ENCODE data around the gene PPID. TPM values are rescaled to one million over a fixed set of nuclear protein-coding genes. Genes with fewer than 3 reads are reported as not detected.
"Not testable (repeated sequence)": the region's sequence is repeated elsewhere in the genome, so short reads cannot be mapped to it uniquely, and the experiment has no call there.

The PPID gene
- total RNA-seq, 4 donors from 2014 or later, result 22.2 to 27.6 (median 25.7) TPM

DNA sequence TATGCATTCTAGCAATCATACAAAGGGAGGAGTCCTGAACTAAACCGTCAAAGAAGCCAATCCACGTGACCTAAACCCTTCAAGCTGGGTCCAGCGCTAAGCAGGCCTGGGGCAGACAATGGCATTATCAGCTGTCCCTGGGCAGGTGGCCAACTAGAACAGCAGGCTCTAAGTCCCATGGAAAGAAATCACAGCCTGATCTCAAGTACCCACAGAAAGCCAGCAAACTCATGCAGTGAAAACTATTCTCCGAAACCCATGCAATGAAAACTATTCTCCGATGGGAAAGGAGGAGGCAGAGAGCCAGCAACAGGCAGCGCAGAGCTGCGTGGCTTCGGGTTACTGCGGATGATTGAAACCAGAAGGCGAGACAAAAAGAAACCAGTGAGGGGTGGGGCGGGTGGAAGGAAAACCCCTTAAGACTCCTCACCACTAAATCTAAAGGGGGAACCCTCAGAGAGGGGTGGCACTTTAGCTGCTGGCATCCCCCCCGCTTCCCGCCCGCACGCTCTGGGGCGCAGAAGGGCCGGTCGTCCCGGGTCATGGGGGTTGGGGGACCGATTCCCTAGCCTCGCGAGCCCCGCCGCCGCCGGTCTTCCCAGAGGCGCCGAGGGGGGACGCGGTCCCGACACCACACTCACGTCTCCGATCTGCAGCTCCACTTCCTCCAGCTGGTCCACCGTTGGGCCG lies 52.1 kb downstream of the PPID start:
- TF ChIP-seq POLR2AphosphoS5 (IDR thresholded peaks at IDR 0.05), result no peak
- 1% methylated on average over 8 of the region's 35 CpGs; no CpG with 5 or more reads in 1 of the 2 donors for WGBS, 2 donors (ENCODE audit: low coverage in 1 of 2)

GRCh38 chr4:158669310-158669709 lies 53.9 kb downstream of the PPID start:
- Histone ChIP-seq H3K4me1 (peaks cover 2 to 33% (median 9%) of the 10 kb centered on the region in 3 donors), H3K27ac (no peak overlapping the region), H3K36me3 (no peaks in the 10 kb centered on the region), H3K4me3 (no peak overlapping the region), H3K27me3 (no peaks in the 10 kb centered on the region), H3K9me3 (no peaks in the 10 kb centered on the region)
- no peak for TF ChIP-seq POLR2AphosphoS5 (IDR thresholded peaks at IDR 0.05)
- TF ChIP-seq, protein P1, sequence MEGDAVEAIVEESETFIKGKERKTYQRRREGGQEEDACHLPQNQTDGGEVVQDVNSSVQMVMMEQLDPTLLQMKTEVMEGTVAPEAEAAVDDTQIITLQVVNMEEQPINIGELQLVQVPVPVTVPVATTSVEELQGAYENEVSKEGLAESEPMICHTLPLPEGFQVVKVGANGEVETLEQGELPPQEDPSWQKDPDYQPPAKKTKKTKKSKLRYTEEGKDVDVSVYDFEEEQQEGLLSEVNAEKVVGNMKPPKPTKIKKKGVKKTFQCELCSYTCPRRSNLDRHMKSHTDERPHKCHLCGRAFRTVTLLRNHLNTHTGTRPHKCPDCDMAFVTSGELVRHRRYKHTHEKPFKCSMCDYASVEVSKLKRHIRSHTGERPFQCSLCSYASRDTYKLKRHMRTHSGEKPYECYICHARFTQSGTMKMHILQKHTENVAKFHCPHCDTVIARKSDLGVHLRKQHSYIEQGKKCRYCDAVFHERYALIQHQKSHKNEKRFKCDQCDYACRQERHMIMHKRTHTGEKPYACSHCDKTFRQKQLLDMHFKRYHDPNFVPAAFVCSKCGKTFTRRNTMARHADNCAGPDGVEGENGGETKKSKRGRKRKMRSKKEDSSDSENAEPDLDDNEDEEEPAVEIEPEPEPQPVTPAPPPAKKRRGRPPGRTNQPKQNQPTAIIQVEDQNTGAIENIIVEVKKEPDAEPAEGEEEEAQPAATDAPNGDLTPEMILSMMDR (IDR thresholded peaks at IDR 0.05), result no peak
- no peak for TF ChIP-seq EP300 (IDR thresholded peaks at IDR 0.05)
- TF ChIP-seq POLR2A (IDR thresholded peaks at IDR 0.05), result no peak
- WGBS, 2 donors (ENCODE audit: low coverage in 1 of 2), result 76 to 82% methylated on average over 7 of the region's 7 CpGs
- no peak for ATAC-seq

More for the DNA sequence above, 52.1 kb downstream of the PPID start:
- Histone ChIP-seq H3K27ac (peak overlapping the region; percentile 89 to 98 (median 96)), H3K4me3 (peak overlapping the region; percentile 81 to 93), H3K36me3 (no peaks in the 10 kb centered on the region), H3K27me3 (no peaks in the 10 kb centered on the region), H3K9me3 (no peaks in the 10 kb centered on the region), H3K4me1 (peaks cover 2 to 43% (median 9%) of the 10 kb centered on the region in 3 donors)
- no peak for ATAC-seq

DNA sequence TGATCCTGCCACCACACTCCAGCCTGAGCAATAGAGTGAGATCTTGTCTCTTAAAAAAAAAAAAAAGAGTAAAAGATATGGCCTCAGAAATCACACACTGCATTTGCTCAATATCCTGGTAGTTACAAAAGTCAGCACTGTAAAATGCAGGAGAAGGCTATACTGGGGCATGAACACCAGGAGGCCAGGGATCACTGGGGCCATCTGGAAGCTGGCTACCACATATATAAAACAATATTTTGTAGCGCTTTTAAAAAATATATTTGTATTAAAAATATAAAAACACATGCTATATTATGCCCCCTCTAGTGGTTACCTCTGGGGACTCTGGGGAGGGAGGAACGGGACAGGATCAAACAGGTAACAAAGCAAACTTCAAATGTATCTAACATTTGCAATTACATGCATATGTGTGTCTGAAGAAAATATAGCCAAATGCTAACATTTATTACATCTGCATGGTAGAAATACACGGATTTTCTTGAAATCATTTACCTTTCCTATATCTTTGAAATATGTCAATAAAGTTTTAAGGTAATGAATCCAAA lies 55.5 kb downstream of the PPID start:
- H3K27ac ChIP-seq, result no peak overlapping the region
- no peaks in the 10 kb centered on the region for H3K36me3 ChIP-seq
- H3K4me3 ChIP-seq, result no peak overlapping the region
- 79 to 81% methylated on average over 3 of the region's 3 CpGs for WGBS, 2 donors (ENCODE audit: low coverage in 1 of 2)
- H3K4me1 ChIP-seq, result peaks cover 0 to 17% (median 6%) of the 10 kb centered on the region in 3 donors
- H3K27me3 ChIP-seq, result no peaks in the 10 kb centered on the region
- TF ChIP-seq, protein P1 (IDR thresholded peaks at IDR 0.05), result peak in 3 of 4 experiments; percentile 13 to 38 (median 16)
- TF ChIP-seq POLR2AphosphoS5 (IDR thresholded peaks at IDR 0.05), result no peak
- no peak for TF ChIP-seq EP300 (IDR thresholded peaks at IDR 0.05)
- TF ChIP-seq POLR2A (IDR thresholded peaks at IDR 0.05), result no peak
- no peak for ATAC-seq
- no peaks in the 10 kb centered on the region for H3K9me3 ChIP-seq

- no peaks in the 10 kb centered on the region for H3K9me3 ChIP-seq
- H3K4me1 ChIP-seq, result peaks cover 0 to 14% (median 6%) of the 10 kb centered on the region in 3 donors
- H3K27me3 ChIP-seq, result no peaks in the 10 kb centered on the region
- TF ChIP-seq POLR2A (IDR thresholded peaks at IDR 0.05), result no peak
- no peak for TF ChIP-seq POLR2AphosphoS5 (IDR thresholded peaks at IDR 0.05)
- TF ChIP-seq EP300 (IDR thresholded peaks at IDR 0.05), result no peak
- TF ChIP-seq, protein P1 (IDR thresholded peaks at IDR 0.05), result no peak
- WGBS, 2 donors (ENCODE audit: low coverage in 1 of 2), result 94 to 100% methylated on average over 1 to 2 of the region's 2 CpGs
- H3K4me3 ChIP-seq, result no peak overlapping the region
- no peak for ATAC-seq
- no peaks in the 10 kb centered on the region for H3K36me3 ChIP-seq
- no peak overlapping the region for H3K27ac ChIP-seq
Measured at GRCh38 chr4:158666892-158667291, 56.3 kb downstream of the PPID start.

- Histone ChIP-seq H3K27ac (no peak overlapping the region), H3K27me3 (no peaks in the 10 kb centered on the region), H3K4me1 (no peaks in the 10 kb centered on the region), H3K36me3 (no peaks in the 10 kb centered on the region), H3K9me3 (no peaks in the 10 kb centered on the region), H3K4me3 (no peak overlapping the region)
- no peak for ATAC-seq
- WGBS, 2 donors (ENCODE audit: low coverage in 1 of 2), result 100% methylated on average over 1 of the region's 18 CpGs; no CpG with 5 or more reads in 1 of the 2 donors
- TF ChIP-seq, protein P1 (IDR thresholded peaks at IDR 0.05), result no peak
- TF ChIP-seq EP300 (IDR thresholded peaks at IDR 0.05), result no peak
- TF ChIP-seq POLR2AphosphoS5 (IDR thresholded peaks at IDR 0.05), result no peak
- TF ChIP-seq POLR2A (IDR thresholded peaks at IDR 0.05), result no peak
Measured at GRCh38 chr4:158664806-158665205, 58.4 kb downstream of the PPID start.

- H3K4me1 ChIP-seq, H3K27ac ChIP-seq, H3K9me3 ChIP-seq, H3K27me3 ChIP-seq, H3K4me3 ChIP-seq, H3K36me3 ChIP-seq, ATAC-seq: not testable (repeated sequence)
- WGBS, 2 donors (ENCODE audit: low coverage in 1 of 2), result 74% methylated on average over 6 to 7 of the region's 8 CpGs
Measured at GRCh38 chr4:158663707-158664625, 59.2 kb downstream of the PPID start.

DNA sequence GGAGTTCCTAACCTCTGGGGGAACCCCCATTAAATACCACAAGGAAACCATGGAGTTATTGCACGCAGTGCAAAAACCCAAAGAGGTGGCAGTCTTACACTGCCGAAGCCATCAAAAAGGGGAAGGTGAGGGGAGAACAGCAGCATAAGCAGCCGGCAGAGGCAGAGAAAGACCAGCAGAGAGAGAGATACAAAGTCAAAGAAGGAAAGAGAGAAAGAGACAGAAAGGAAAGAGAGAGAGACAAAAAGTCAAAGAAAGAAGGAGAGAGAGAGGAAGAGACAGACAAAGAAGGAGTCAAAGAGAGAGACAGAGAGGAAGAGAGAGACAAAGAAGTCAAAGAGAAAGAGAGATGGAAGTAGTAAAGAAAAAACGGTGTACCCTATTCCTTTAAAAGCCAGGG lies 59.9 kb downstream of the PPID start:
- not testable (repeated sequence) for H3K9me3 ChIP-seq, H3K27me3 ChIP-seq, ATAC-seq, H3K4me3 ChIP-seq, H3K4me1 ChIP-seq, H3K36me3 ChIP-seq, H3K27ac ChIP-seq
- WGBS, 2 donors (ENCODE audit: low coverage in 1 of 2), result 45 to 57% methylated on average over 3 to 4 of the region's 4 CpGs

All from gastroesophageal sphincter (tissue), 4 donors.